Tibial nerve (tissue), 4 donors: Measurements from ENCODE around the gene NEB. TPM values are rescaled to one million over a fixed set of nuclear protein-coding genes. Genes with fewer than 3 reads are reported as not detected.

ENCODE experiments used
- DNase-seq, 2 donors: peaks; one replicate each; pipeline ENCODE4 v3.0.0-alpha.2; 2019; ENCODE audit warnings: low spot score in 2 of 2
- H3K27ac ChIP-seq, 4 donors: fragments of 200-600 bp; sonication (generic) in 3 of 4; one replicate each; pipeline ENCODE4 v1.5.1; 2017 to 2019; ENCODE audit warnings: mild to moderate bottlenecking in 1 of 4
- H3K27me3 ChIP-seq, 2 donors: fragments of 200-600 bp; sonication (generic) in 1 of 2; one replicate each; pipeline versions ENCODE4 v1.5.1 to v1.6.0; 2017 to 2019
- H3K36me3 ChIP-seq, 3 donors: fragments of 200-600 bp; sonication (generic); one replicate each; pipeline ENCODE4 v1.5.1; 2018 to 2019
- H3K4me1 ChIP-seq, 4 donors: fragments of 200-600 bp; sonication (generic) in 3 of 4; one replicate each; pipeline ENCODE4 v1.5.1; 2017 to 2019
- H3K4me3 ChIP-seq, 4 donors: fragments of 200-600 bp; sonication (generic) in 3 of 4; one replicate each; pipeline ENCODE4 v1.5.1; 2017 to 2019; ENCODE audit warnings: mild to moderate bottlenecking in 1 of 4, moderate library complexity in 1 of 4
- H3K9me3 ChIP-seq, 4 donors: fragments of 200-600 bp; sonication (generic) in 3 of 4; one replicate each; pipeline ENCODE4 v1.5.1; 2017 to 2019
- CTCF ChIP-seq, 5 experiments: fragments of 200-600 bp in 3 of 5; fragments of 450-650 bp in 2 of 5; sonication (generic) in 3 of 5; IDR thresholded peaks; one replicate each; pipeline ENCODE4 v1.5.1; 2016 to 2019; ENCODE audit warnings: antibody characterized with exemption in 5 of 5, mild to moderate bottlenecking in 3 of 5, moderate library complexity in 2 of 5
- EP300 ChIP-seq, 2 donors: sonication (generic); formaldehyde crosslinking; IDR thresholded peaks; one replicate each; pipeline ENCODE4 v1.6.1; 2017; ENCODE audit warnings: antibody characterized with exemption in 2 of 2, mild to moderate bottlenecking in 1 of 2
- POLR2A ChIP-seq, 2 donors: fragments of 450-650 bp; IDR thresholded peaks; one replicate each; pipeline ENCODE4 v1.6.1; 2017; ENCODE audit warnings: antibody characterized with exemption in 2 of 2, mild to moderate bottlenecking in 2 of 2, moderate library complexity in 2 of 2
- WGBS, 2 donors: methylation state at CpG; one replicate each; pipeline ENCODE4 v1.1.5; 2018; 5-methylcytosine and 5-hydroxymethylcytosine counted together
- total RNA-seq, 4 donors: library from RNA; depleted of rRNA; stranded (reverse); fragments of >200 nt; gene quantifications; one replicate each; pipeline ENCODE4 v1.1.0, GENCODE V29; 2016

Gene NEB
- total RNA-seq, 4 donors from 2014 or later = 1.2 to 2.2 (median 1.5) TPM

GRCh38 chr2:151518802-151519201 lies 215.5 kb downstream of the NEB start:
- no peak for TF ChIP-seq EP300 (IDR thresholded peaks at IDR 0.05)
- TF ChIP-seq POLR2A (IDR thresholded peaks at IDR 0.05) = no peak
- TF ChIP-seq CTCF (IDR thresholded peaks at IDR 0.05) = no peak
- no peaks in the 10 kb centered on the region for H3K9me3 ChIP-seq
- H3K27ac ChIP-seq = no peak overlapping the region
- DNase-seq = no peak
- WGBS, 2 donors = 94 to 96% methylated on average over 3 of the region's 3 CpGs
- H3K4me3 ChIP-seq = no peak overlapping the region
- H3K36me3 ChIP-seq = no peaks in the 10 kb centered on the region
- no peaks in the 10 kb centered on the region for H3K4me1 ChIP-seq
- no peaks in the 10 kb centered on the region for H3K27me3 ChIP-seq

- TF ChIP-seq EP300 (IDR thresholded peaks at IDR 0.05) (no peak), CTCF (IDR thresholded peaks at IDR 0.05) (no peak), POLR2A (IDR thresholded peaks at IDR 0.05) (no peak)
- 83 to 91% methylated on average over 2 to 3 of the region's 3 CpGs for WGBS, 2 donors
- H3K4me1 ChIP-seq = no peaks in the 10 kb centered on the region
- no peaks in the 10 kb centered on the region for H3K27me3 ChIP-seq
- H3K27ac ChIP-seq = no peak overlapping the region
- peaks cover 0 to 33% (median 0%) of the 10 kb centered on the region in 3 donors for H3K36me3 ChIP-seq
- H3K4me3 ChIP-seq = no peak overlapping the region
- no peaks in the 10 kb centered on the region for H3K9me3 ChIP-seq
- no peak for DNase-seq
Measured at GRCh38 chr2:151508519-151508918, 225.8 kb downstream of the NEB start.

- Histone ChIP-seq H3K36me3 (peaks cover 0 to 33% (median 0%) of the 10 kb centered on the region in 3 donors), H3K27me3 (no peaks in the 10 kb centered on the region), H3K4me1 (no peaks in the 10 kb centered on the region), H3K9me3 (no peaks in the 10 kb centered on the region), H3K27ac (no peak overlapping the region), H3K4me3 (no peak overlapping the region)
- WGBS, 2 donors = 96 to 100% methylated on average over 4 of the region's 4 CpGs
- no peak for DNase-seq
- TF ChIP-seq POLR2A (IDR thresholded peaks at IDR 0.05) (no peak), EP300 (IDR thresholded peaks at IDR 0.05) (no peak), CTCF (IDR thresholded peaks at IDR 0.05) (no peak)
Measured at GRCh38 chr2:151506170-151506569, 228.1 kb downstream of the NEB start.

- H3K27me3 ChIP-seq = no peaks in the 10 kb centered on the region
- H3K4me3 ChIP-seq = no peak overlapping the region
- no peak for DNase-seq
- H3K4me1 ChIP-seq = no peaks in the 10 kb centered on the region
- no peaks in the 10 kb centered on the region for H3K9me3 ChIP-seq
- H3K36me3 ChIP-seq = peaks cover 0 to 7% (median 0%) of the 10 kb centered on the region in 3 donors
- 82 to 86% methylated on average over 1 of the region's 1 CpG for WGBS, 2 donors
- TF ChIP-seq EP300 (IDR thresholded peaks at IDR 0.05) (no peak), CTCF (IDR thresholded peaks at IDR 0.05) (no peak), POLR2A (IDR thresholded peaks at IDR 0.05) (no peak)
- H3K27ac ChIP-seq = no peak overlapping the region
Measured at GRCh38 chr2:151498178-151498577, 236.1 kb downstream of the NEB start.

- WGBS, 2 donors = 85 to 92% methylated on average over 4 of the region's 4 CpGs
- Histone ChIP-seq H3K4me1 (no peaks in the 10 kb centered on the region), H3K4me3 (no peak overlapping the region), H3K27ac (no peak overlapping the region), H3K9me3 (no peaks in the 10 kb centered on the region), H3K36me3 (peaks cover 0 to 22% (median 0%) of the 10 kb centered on the region in 3 donors), H3K27me3 (no peaks in the 10 kb centered on the region)
- TF ChIP-seq CTCF (IDR thresholded peaks at IDR 0.05) = no peak
- TF ChIP-seq EP300 (IDR thresholded peaks at IDR 0.05) = no peak
- TF ChIP-seq POLR2A (IDR thresholded peaks at IDR 0.05) = no peak
- DNase-seq = no peak
Measured at GRCh38 chr2:151491496-151491895, 242.8 kb downstream of the NEB start.
